K562 (cell line): Measurements from ENCODE around the gene INPP5D.

Source experiments
- FOXP1 ChIP-seq: sonication (generic); formaldehyde crosslinking; IDR thresholded peaks from 2 replicates; pipeline ENCODE4 v1.8.0; 2022; ENCODE audit warnings: mild to moderate bottlenecking, missing genetic modification reagents
- POLR2AphosphoS5 ChIP-seq: IDR thresholded peaks from 2 replicates; pipeline ENCODE4 v1.6.1; 2011; ENCODE audit warnings: mild to moderate bottlenecking, low read depth, low read length, moderate library complexity; ENCODE audit not compliant: control insufficient read depth, insufficient read depth
- SIN3A ChIP-seq, 2 experiments: fragments of 150-350 bp in 1 of 2; IDR thresholded peaks; 2 replicates each; pipeline ENCODE4 v1.6.1; 2011 to 2016; ENCODE audit warnings: borderline replicate concordance in 2 of 2, low read depth in 2 of 2, low read length in 2 of 2, mild to moderate bottlenecking in 2 of 2, moderate library complexity in 2 of 2; ENCODE audit not compliant: control insufficient read depth in 1 of 2
- SP1 ChIP-seq: sonication (generic); formaldehyde crosslinking; IDR thresholded peaks from 2 replicates; pipeline ENCODE4 v1.8.1; 2022; ENCODE audit warnings: mild to moderate bottlenecking, missing genetic modification reagents
- THRA ChIP-seq: fragments of 450-650 bp; IDR thresholded peaks from 2 replicates; pipeline ENCODE4 v1.6.1; 2017; ENCODE audit warnings: mild to moderate bottlenecking, moderate library complexity
- TF ChIP-seq, protein P1 (sequence below): fragments of 250-450 bp; sonication (Bioruptor Pico); IDR thresholded peaks from 2 replicates; pipeline ENCODE4 v1.8.0; 2021; ENCODE audit warnings: borderline replicate concordance, mild to moderate bottlenecking, moderate library complexity; ENCODE audit not compliant: poor library complexity, severe bottlenecking

- TF ChIP-seq, protein P1, sequence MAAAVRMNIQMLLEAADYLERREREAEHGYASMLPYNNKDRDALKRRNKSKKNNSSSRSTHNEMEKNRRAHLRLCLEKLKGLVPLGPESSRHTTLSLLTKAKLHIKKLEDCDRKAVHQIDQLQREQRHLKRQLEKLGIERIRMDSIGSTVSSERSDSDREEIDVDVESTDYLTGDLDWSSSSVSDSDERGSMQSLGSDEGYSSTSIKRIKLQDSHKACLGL (CRISPR knock-in tag), result no peak
- TF ChIP-seq SIN3A (IDR thresholded peaks at IDR 0.05; ENCODE audit: borderline replicate concordance in 2 of 2, control insufficient read depth in 1 of 2, low read depth in 2 of 2, low read length in 2 of 2) (no peak), FOXP1 (CRISPR knock-in tag) (no peak), THRA (no peak), SP1 (CRISPR knock-in tag) (no peak), POLR2AphosphoS5 (no peak)
Measured at GRCh38 chr2:233013650-233014049, 46.5 kb upstream of the INPP5D start.
